Activated CD8-positive, alpha-beta T cell treated with anti-CD3 and anti-CD28 coated beads for 36 hours (primary cell): ENCODE measurements around the gene VSTM2L. TPM values are rescaled to one million over a fixed set of nuclear protein-coding genes. Genes with fewer than 3 reads are reported as not detected.

ENCODE experiments used
- ATAC-seq: fragments of 200-7000 bp; cut with Tn5 transposase; one replicate; pipeline ENCODE4 v1.10.0; 2021; ENCODE audit warnings: mild to moderate bottlenecking, moderate library complexity
- CTCF ChIA-PET: fragments of 350-600 bp; sonication (Branson Sonifier 250); formaldehyde crosslinking; loops from one replicate; lab custom pipeline; 2021; ENCODE audit warnings: antibody characterized with exemption; lab: Charles Lee
- POLR2A ChIA-PET: fragments of 350-600 bp; sonication (Branson Sonifier 250); formaldehyde crosslinking; loops from one replicate; lab custom pipeline; 2021; ENCODE audit warnings: antibody characterized with exemption; lab: Charles Lee
- DNase-seq: peaks from one replicate; pipeline ENCODE4 v3.0.0-alpha.2; 2020
- H3K27ac Mint-ChIP-seq: one replicate; pipeline ENCODE4 v1.8.0; 2021; ENCODE audit warnings: mild to moderate bottlenecking, mixed read lengths
- H3K27me3 Mint-ChIP-seq: one replicate; pipeline ENCODE4 v1.8.0; 2021; ENCODE audit warnings: mixed read lengths
- H3K36me3 Mint-ChIP-seq: one replicate; pipeline ENCODE4 v1.8.0; 2021; ENCODE audit warnings: low read depth, mixed read lengths
- H3K4me1 Mint-ChIP-seq: one replicate; pipeline ENCODE4 v1.8.0; 2021; ENCODE audit warnings: low read depth, mixed read lengths
- H3K4me3 Mint-ChIP-seq: one replicate; pipeline ENCODE4 v1.8.0; 2021; ENCODE audit warnings: mild to moderate bottlenecking, moderate library complexity, mixed read lengths
- H3K9me3 Mint-ChIP-seq: one replicate; pipeline ENCODE4 v1.8.0; 2021; ENCODE audit warnings: mixed read lengths
- CTCF ChIP-seq: fragments of 200-600 bp; IDR thresholded peaks from one replicate; pipeline ENCODE4 v1.8.0; 2022; ENCODE audit warnings: antibody characterized with exemption, mild to moderate bottlenecking
- intact Hi-C: fragments of 100-400 bp; cut with micrococcal nuclease; formaldehyde crosslinking; loops from one replicate; pipeline ENCODE4 v1.10.0; 2022
- total RNA-seq, 2 experiments: library from RNA; stranded (reverse); gene quantifications; one replicate each; pipeline ENCODE4 v1.2.3, GENCODE V29; 2021

Gene VSTM2L
- total RNA-seq, 2 experiments from 2014 or later = not detected

GRCh38 chr20:37863289-37863688, 39.6 kb upstream of the VSTM2L start:
- peaks cover 13% of the 10 kb centered on the region for H3K36me3 Mint-ChIP-seq

GRCh38 chr20:37864298-37864697, 38.6 kb upstream of the VSTM2L start:
- DNase-seq (no peak), ATAC-seq (no peak)
- Mint-ChIP-seq H3K4me1 (no peaks in the 10 kb centered on the region), H3K9me3 (no peaks in the 10 kb centered on the region), H3K27me3 (no peaks in the 10 kb centered on the region), H3K27ac (no peak overlapping the region), H3K4me3 (no peak overlapping the region), H3K36me3 (peaks cover 15% of the 10 kb centered on the region)
- no peak for TF ChIP-seq CTCF
- ChIA-PET POLR2A (no interaction called here), CTCF (no interaction called here)
- intact Hi-C loops = no loop called here

More at GRCh38 chr20:37863289-37863688, 39.6 kb upstream of the VSTM2L start:
- ATAC-seq (no peak), DNase-seq (no peak)
- intact Hi-C loops = no loop called here
- ChIA-PET POLR2A (no interaction called here), CTCF (interaction anchor here (0.6 kb wide), 1 partner anchor 418 kb away, joined by 3 read pairs; no protein-coding TSS in a partner anchor)
- Mint-ChIP-seq H3K4me3 (no peak overlapping the region), H3K27ac (no peak overlapping the region), H3K9me3 (no peaks in the 10 kb centered on the region), H3K4me1 (no peaks in the 10 kb centered on the region), H3K27me3 (no peaks in the 10 kb centered on the region)
- no peak for TF ChIP-seq CTCF

GRCh38 chr20:37866051-37866450, 36.9 kb upstream of the VSTM2L start:
- CTCF ChIA-PET = interaction anchor here (1.6 kb wide), 1 partner anchor 301 kb away, joined by 3 read pairs; no protein-coding TSS in a partner anchor
- ATAC-seq = no peak
- H3K27me3 Mint-ChIP-seq = no peaks in the 10 kb centered on the region
- POLR2A ChIA-PET = no interaction called here
- no peaks in the 10 kb centered on the region for H3K9me3 Mint-ChIP-seq
- H3K4me3 Mint-ChIP-seq = no peak overlapping the region
- no peak for DNase-seq
- no peak overlapping the region for H3K27ac Mint-ChIP-seq
- no peak for TF ChIP-seq CTCF
- peaks cover 14% of the 10 kb centered on the region for H3K36me3 Mint-ChIP-seq
- intact Hi-C loops = no loop called here
- no peaks in the 10 kb centered on the region for H3K4me1 Mint-ChIP-seq

- peaks cover 14% of the 10 kb centered on the region for H3K36me3 Mint-ChIP-seq
- H3K9me3 Mint-ChIP-seq = no peaks in the 10 kb centered on the region
- ChIA-PET POLR2A (no interaction called here), CTCF (no interaction called here)
- ATAC-seq = no peak
- H3K4me3 Mint-ChIP-seq = no peak overlapping the region
- no peaks in the 10 kb centered on the region for H3K4me1 Mint-ChIP-seq
- H3K27me3 Mint-ChIP-seq = no peaks in the 10 kb centered on the region
- intact Hi-C loops = no loop called here
- no peak for TF ChIP-seq CTCF
- H3K27ac Mint-ChIP-seq = no peak overlapping the region
- no peak for DNase-seq
These were observed 35.4 kb upstream of the VSTM2L start for GRCh38 chr20:37867289-37868195.

- intact Hi-C loops = no loop called here
- DNase-seq (no peak), ATAC-seq (no peak)
- Mint-ChIP-seq H3K9me3 (no peaks in the 10 kb centered on the region), H3K36me3 (peaks cover 16% of the 10 kb centered on the region), H3K4me1 (no peaks in the 10 kb centered on the region), H3K27me3 (no peaks in the 10 kb centered on the region), H3K27ac (no peak overlapping the region), H3K4me3 (no peak overlapping the region)
- POLR2A ChIA-PET = no interaction called here
- TF ChIP-seq CTCF = no peak
- CTCF ChIA-PET = no interaction called here
These were observed 34.0 kb upstream of the VSTM2L start for GRCh38 chr20:37868851-37869333.
